ENCODE measurements around the gene TLE6.

Gene TLE6

GRCh38 chr19:2945575-2946184, 31.7 kb upstream of the TLE6 start:
- TF ChIP-seq CTCF (conservative IDR thresholded peaks at IDR 0.05; ENCODE audit: low read depth): no peak
- DNase-seq (ENCODE audit: low spot score): no peak
- POLR2A ChIA-PET (ENCODE audit: low non-redundant PET): no interaction called here
- peak overlapping the region; percentile 80 for H3K27ac ChIP-seq
- CTCF ChIA-PET: interaction anchor here (0.6 kb wide), 1 partner anchor 59 kb away, joined by 3 read pairs; no protein-coding TSS in a partner anchor

- no peak for TF ChIP-seq CTCF (conservative IDR thresholded peaks at IDR 0.05; ENCODE audit: low read depth)
- H3K27ac ChIP-seq: peak overlapping the region; percentile 89
- peak; percentile 25 for DNase-seq (ENCODE audit: low spot score)
- CTCF ChIA-PET: interaction anchor here (2.6 kb wide), 1 partner anchor 63 kb away, joined by 10 read pairs; no protein-coding TSS in a partner anchor
- POLR2A ChIA-PET (ENCODE audit: low non-redundant PET): interaction anchor here (0.7 kb wide), 1 partner anchor 180 kb away, joined by 3 read pairs; no protein-coding TSS in a partner anchor
These were observed 27.5 kb upstream of the TLE6 start for GRCh38 chr19:2949939-2950285.

- ChIA-PET CTCF (interaction anchor here (0.5 to 2.6 kb wide), 10 partner anchors 49 to 322 kb away, joined by 3 to 10 read pairs (median 4); no protein-coding TSS in a partner anchor), POLR2A (ENCODE audit: low non-redundant PET) (interaction anchor here (0.5 to 0.8 kb wide), 6 partner anchors 50 to 515 kb away, joined by 3 to 6 read pairs (median 4); partner anchors contain the start of gene ZNF57)
- DNase-seq (ENCODE audit: low spot score): peak; percentile 100
- TF ChIP-seq CTCF (conservative IDR thresholded peaks at IDR 0.05; ENCODE audit: low read depth): no peak
- peak overlapping the region; percentile 89 for H3K27ac ChIP-seq
These were observed 26.9 kb upstream of the TLE6 start for GRCh38 chr19:2950286-2951124.

GRCh38 chr19:2952953-2953481, 24.3 kb upstream of the TLE6 start:
- DNase-seq (ENCODE audit: low spot score): peak; percentile 56
- CTCF ChIA-PET: interaction anchor here (0.6 to 1.0 kb wide), 3 partner anchors 52 to 211 kb away, joined by 3 to 5 read pairs (median 5); no protein-coding TSS in a partner anchor
- peak overlapping the region; percentile 81 for H3K27ac ChIP-seq
- no peak for TF ChIP-seq CTCF (conservative IDR thresholded peaks at IDR 0.05; ENCODE audit: low read depth)
- POLR2A ChIA-PET (ENCODE audit: low non-redundant PET): interaction anchor here (0.7 kb wide), 1 partner anchor 253 kb away, joined by 3 read pairs; no protein-coding TSS in a partner anchor

- DNase-seq (ENCODE audit: low spot score): no peak
- H3K27ac ChIP-seq: no peak overlapping the region
- TF ChIP-seq CTCF (conservative IDR thresholded peaks at IDR 0.05; ENCODE audit: low read depth): no peak
- POLR2A ChIA-PET (ENCODE audit: low non-redundant PET): no interaction called here
- CTCF ChIA-PET: interaction anchor here (0.5 to 1.1 kb wide), 2 partner anchors 151 to 170 kb away, joined by 3 to 7 read pairs; no protein-coding TSS in a partner anchor
These were observed 20.2 kb upstream of the TLE6 start for GRCh38 chr19:2957160-2957559.

GRCh38 chr19:2960120-2960519, 17.2 kb upstream of the TLE6 start:
- TF ChIP-seq CTCF (conservative IDR thresholded peaks at IDR 0.05; ENCODE audit: low read depth): no peak
- POLR2A ChIA-PET (ENCODE audit: low non-redundant PET): no interaction called here
- H3K27ac ChIP-seq: no peak overlapping the region
- no peak for DNase-seq (ENCODE audit: low spot score)
- CTCF ChIA-PET: interaction anchor here (0.6 to 0.7 kb wide), 2 partner anchors 160 to 171 kb away, joined by 3 to 4 read pairs; no protein-coding TSS in a partner anchor

Measured in RWPE1 (cell line).